Measurements from ENCODE around the gene OR6J1.

DNA sequence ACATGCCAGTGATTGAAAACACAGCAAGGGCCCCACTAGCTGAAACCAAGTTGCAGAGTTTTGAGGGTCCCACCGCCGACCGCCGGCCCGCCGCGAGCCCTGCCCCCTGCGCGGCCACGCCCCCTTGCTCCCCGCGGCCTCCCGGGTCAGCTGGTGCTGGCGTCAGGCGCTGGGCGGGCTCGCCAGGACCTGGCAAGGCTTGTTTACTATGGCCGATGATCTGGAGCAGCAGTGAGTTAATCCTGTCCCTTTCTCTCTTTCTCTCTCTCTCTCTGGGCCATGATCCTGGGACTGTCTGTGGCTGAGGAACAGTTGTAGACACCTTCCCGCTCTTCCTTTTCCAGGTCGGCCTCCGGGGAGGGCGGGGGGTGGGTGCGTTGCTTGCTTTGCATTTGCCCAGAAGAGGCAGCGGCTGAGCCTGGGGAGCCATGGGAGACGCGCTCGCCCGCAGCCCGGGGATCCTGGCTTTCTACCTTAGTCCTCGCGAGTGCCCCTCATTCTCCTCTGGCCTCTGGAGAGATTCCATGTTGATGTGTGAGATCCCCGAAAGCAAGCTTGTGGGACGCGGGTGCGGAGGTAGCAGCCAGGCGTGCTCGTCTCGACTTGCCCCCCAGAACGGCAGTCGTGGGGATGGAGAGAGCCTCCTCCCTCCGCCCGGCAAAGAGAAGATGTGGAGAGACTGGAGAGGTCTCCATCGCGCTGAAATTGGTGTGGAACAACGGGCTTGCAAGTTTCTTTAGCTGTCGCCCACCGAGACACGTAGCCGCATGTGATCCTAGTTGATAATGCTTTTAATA lies 45.9 kb downstream of the OR6J1 start, which contains the start of gene ABHD4:
- TF ChIP-seq, protein P1, sequence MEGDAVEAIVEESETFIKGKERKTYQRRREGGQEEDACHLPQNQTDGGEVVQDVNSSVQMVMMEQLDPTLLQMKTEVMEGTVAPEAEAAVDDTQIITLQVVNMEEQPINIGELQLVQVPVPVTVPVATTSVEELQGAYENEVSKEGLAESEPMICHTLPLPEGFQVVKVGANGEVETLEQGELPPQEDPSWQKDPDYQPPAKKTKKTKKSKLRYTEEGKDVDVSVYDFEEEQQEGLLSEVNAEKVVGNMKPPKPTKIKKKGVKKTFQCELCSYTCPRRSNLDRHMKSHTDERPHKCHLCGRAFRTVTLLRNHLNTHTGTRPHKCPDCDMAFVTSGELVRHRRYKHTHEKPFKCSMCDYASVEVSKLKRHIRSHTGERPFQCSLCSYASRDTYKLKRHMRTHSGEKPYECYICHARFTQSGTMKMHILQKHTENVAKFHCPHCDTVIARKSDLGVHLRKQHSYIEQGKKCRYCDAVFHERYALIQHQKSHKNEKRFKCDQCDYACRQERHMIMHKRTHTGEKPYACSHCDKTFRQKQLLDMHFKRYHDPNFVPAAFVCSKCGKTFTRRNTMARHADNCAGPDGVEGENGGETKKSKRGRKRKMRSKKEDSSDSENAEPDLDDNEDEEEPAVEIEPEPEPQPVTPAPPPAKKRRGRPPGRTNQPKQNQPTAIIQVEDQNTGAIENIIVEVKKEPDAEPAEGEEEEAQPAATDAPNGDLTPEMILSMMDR (IDR thresholded peaks at IDR 0.05), result no peak
- peak; percentile 37 to 89 for TF ChIP-seq POLR2A (IDR thresholded peaks at IDR 0.05)
